ENCODE data around the gene NPEPPS. TPM values are rescaled to one million over a fixed set of nuclear protein-coding genes. Genes with fewer than 3 reads are reported as not detected.

The NPEPPS gene
- total and polyA plus RNA-seq, 2 of the 13 experiments (the other 11 are each of a cell fraction or from before 2014, with no cell fraction given): 53.5 to 127 TPM

DNA sequence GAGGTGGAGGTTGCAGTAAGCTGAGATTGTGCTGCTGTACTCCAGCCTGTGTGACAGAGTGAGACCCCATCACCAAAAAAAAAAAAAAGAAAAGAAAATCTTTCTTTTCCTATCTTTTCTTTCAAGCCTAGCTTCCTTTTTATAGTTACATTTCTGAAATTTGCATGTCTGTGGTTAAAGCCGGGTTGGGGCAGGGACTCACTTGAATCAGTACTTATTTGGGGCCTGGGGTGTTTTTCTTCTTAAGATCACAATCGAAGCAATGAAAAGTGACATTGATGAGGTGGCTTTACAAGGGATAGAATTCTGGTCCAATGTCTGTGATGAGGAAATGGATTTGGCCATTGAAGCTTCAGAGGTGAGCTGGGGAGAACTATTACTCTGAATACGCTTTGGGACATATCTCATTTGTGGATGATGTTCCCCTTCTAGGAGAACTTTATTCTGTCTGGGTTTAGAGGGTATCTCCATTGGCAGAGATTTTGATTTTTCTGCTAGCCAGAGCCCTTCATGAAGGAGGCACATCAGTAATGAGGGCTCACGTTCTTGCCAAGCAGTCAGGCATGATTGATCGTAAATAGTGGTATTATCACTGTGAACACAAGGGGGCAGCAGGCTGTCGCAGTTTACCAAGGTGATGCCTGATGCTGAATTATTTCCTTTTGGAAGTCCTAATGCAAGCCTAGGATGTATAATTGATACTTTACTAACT is 133.2 kb downstream of the NPEPPS start (continued):
- no peak for TF ChIP-seq ZNF704 (CRISPR knock-in tag; IDR thresholded peaks at IDR 0.05; ENCODE audit: borderline replicate concordance)
- TF ChIP-seq RFXAP (CRISPR knock-in tag; IDR thresholded peaks at IDR 0.05; ENCODE audit: borderline replicate concordance): no peak
- 0 out of 2 replicates have a peak, but pooled peaks have one; percentile 10 for TF ChIP-seq RBFOX2 (IDR thresholded peaks at IDR 0.05; ENCODE audit: low read depth, low read length)
- TF ChIP-seq GMEB2 (CRISPR knock-in tag; IDR thresholded peaks at IDR 0.05; ENCODE audit: low read depth): no peak
- no peak for TF ChIP-seq ZNF510 (CRISPR knock-in tag; IDR thresholded peaks at IDR 0.05; ENCODE audit: low read depth)
- TF ChIP-seq SPEN (CRISPR knock-in tag; IDR thresholded peaks at IDR 0.05; ENCODE audit: low read depth): no peak
- TF ChIP-seq, protein P1, sequence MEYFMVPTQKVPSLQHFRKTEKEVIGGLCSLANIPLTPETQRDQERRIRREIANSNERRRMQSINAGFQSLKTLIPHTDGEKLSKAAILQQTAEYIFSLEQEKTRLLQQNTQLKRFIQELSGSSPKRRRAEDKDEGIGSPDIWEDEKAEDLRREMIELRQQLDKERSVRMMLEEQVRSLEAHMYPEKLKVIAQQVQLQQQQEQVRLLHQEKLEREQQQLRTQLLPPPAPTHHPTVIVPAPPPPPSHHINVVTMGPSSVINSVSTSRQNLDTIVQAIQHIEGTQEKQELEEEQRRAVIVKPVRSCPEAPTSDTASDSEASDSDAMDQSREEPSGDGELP (IDR thresholded peaks at IDR 0.05; ENCODE audit: borderline replicate concordance, low read depth): no peak
- TF ChIP-seq ZNF768 (CRISPR knock-in tag; IDR thresholded peaks at IDR 0.05): no peak
- TF ChIP-seq ZNF432 (CRISPR knock-in tag; IDR thresholded peaks at IDR 0.05; ENCODE audit: borderline replicate concordance): no peak
- no peak for TF ChIP-seq ZNF790 (CRISPR knock-in tag; IDR thresholded peaks at IDR 0.05; ENCODE audit: borderline replicate concordance)
- TF ChIP-seq ZBTB1 (CRISPR knock-in tag; IDR thresholded peaks at IDR 0.05; ENCODE audit: borderline replicate concordance): no peak
- no peak for TF ChIP-seq NR2F2 (IDR thresholded peaks at IDR 0.05; ENCODE audit: borderline replicate concordance, low read depth)
- TF ChIP-seq ZNF740 (CRISPR knock-in tag; IDR thresholded peaks at IDR 0.05): no peak
- no peak for TF ChIP-seq FOXO1 (CRISPR knock-in tag; IDR thresholded peaks at IDR 0.05)
- TF ChIP-seq GABPB1 (CRISPR knock-in tag; IDR thresholded peaks at IDR 0.05): no peak
- no peak for TF ChIP-seq MBD4 (IDR thresholded peaks at IDR 0.05; ENCODE audit: borderline replicate concordance, low read length)
- no peak for TF ChIP-seq ZBED4 (CRISPR knock-in tag; IDR thresholded peaks at IDR 0.05; ENCODE audit: borderline replicate concordance)
- no peak for TF ChIP-seq KMT2A (CRISPR knock-in tag; IDR thresholded peaks at IDR 0.05)
- TF ChIP-seq ELF3 (CRISPR knock-in tag; IDR thresholded peaks at IDR 0.05): peak; percentile 31; the same call in 1 of the 2 replicates
- TF ChIP-seq GATAD2A (CRISPR knock-in tag; IDR thresholded peaks at IDR 0.05): 0 out of 2 replicates have a peak, but pooled peaks have one; percentile 11
- no peak for TF ChIP-seq SYNCRIP (IDR thresholded peaks at IDR 0.05; ENCODE audit: insufficient read depth, low read depth, low read length)
- no peak for TF ChIP-seq POLR2A (IDR thresholded peaks at IDR 0.05; ENCODE audit: insufficient read depth in 1 of 2, low read depth in 2 of 2, low read length in 2 of 2)
